ENCODE data around the gene LMX1B.

The LMX1B gene

DNA sequence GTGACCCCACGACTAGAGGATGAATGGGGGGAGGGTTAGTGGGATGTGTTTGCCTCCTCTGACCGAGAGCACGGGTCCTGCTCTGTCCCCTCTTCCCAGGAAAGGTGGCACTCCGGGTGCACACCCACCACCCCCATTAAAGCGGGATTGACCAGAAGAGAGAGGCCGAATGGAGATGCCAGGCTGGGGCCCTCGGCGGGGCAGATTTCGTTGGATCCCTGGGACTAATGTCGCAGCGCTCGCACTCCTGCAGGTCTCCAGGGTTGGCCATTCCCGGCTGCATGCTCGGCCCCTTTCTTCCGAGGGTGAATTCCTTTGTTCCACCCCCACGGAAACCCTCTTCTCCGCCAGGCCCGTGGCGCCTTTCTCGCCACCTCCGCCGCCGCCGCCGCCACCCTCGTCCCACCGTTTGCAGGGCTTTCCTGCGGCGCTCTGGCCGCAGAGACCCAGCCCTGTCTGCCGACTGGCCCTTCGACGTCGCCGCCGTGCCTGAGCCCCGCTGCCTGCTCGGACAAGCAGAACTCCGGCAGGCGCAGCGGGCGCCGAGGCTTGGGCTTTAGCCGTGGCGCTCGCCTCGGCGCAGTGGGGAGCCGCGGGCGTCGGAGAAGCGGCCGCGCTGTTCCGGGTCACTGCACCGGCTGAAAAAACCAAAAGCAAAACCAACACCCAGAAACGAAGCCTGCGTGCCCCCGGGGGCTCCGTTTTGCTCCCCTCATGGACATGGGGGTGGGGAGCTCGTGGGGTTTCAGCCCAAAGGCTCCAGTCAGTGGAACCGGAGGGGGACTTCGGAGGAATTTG, 11.8 kb downstream of the LMX1B start:
- Histone ChIP-seq H3K4me1 (ENCODE audit: control insufficient read depth, insufficient read depth, low read length, unreplicated experiment) (no peaks in the 10 kb centered on the region), H3K27me3 (ENCODE audit: insufficient read depth, low read length) (peaks cover 100% of the 10 kb centered on the region), H3K79me2 (ENCODE audit: control insufficient read depth, insufficient read depth, low read length, unreplicated experiment) (no peaks in the 10 kb centered on the region), H2AFZ (ENCODE audit: low read length, unreplicated experiment) (no peak overlapping the region), H3K36me3 (ENCODE audit: insufficient read depth, low read length) (no peaks in the 10 kb centered on the region), H3K27ac (ENCODE audit: low read depth, low read length) (no peak overlapping the region), H3K4me3 (ENCODE audit: low read depth, low read length) (peak overlapping the region; percentile 57)

DNA sequence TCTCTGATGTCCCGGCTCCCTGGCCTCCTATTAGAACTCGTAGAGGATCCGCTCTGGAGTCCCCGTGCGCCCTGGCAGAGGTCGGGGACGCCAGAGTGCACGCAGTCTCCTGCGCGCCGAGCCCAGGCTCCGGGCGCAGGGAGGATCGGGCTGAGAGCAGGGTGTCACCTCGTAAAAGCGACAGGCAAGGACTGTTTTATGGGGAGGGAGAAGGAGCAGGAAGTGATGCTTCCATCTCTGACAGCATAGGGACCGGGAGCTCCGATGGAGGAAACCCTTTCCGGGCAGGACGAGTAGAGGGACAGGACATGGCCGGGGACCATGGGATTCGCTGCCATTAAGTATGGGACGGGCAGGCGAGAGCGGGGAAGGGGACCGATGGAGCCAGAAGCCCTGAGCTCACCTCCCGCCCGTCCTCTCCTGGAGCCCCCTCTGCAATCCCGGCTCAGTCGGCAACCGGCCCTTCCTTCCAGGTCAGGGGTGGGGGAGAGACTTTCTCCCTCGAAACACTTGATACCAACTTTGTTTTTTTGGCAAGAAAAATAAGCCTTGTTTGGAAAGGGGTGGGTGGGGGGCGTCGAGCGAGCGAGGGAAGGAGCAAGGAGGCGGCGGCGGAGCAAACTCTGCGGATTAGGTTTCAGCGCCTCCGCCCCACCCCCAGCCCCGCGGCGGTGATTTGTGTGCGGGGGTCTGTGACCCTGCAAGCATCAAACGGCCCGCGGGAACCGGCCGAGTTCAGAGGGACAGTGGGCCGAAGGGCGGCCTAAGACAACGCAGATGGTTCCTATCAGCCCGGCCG, 12.6 kb downstream of the LMX1B start:
- no peaks in the 10 kb centered on the region for H3K79me2 ChIP-seq (ENCODE audit: control insufficient read depth, insufficient read depth, low read length, unreplicated experiment)
- H3K4me1 ChIP-seq (ENCODE audit: control insufficient read depth, insufficient read depth, low read length, unreplicated experiment): no peaks in the 10 kb centered on the region
- no peak overlapping the region for H3K27ac ChIP-seq (ENCODE audit: low read depth, low read length)
- peaks cover 99% of the 10 kb centered on the region for H3K27me3 ChIP-seq (ENCODE audit: insufficient read depth, low read length)
- peak overlapping the region; percentile 57 for H3K4me3 ChIP-seq (ENCODE audit: low read depth, low read length)
- H2AFZ ChIP-seq (ENCODE audit: low read length, unreplicated experiment): no peak overlapping the region
- no peaks in the 10 kb centered on the region for H3K36me3 ChIP-seq (ENCODE audit: insufficient read depth, low read length)

DNA sequence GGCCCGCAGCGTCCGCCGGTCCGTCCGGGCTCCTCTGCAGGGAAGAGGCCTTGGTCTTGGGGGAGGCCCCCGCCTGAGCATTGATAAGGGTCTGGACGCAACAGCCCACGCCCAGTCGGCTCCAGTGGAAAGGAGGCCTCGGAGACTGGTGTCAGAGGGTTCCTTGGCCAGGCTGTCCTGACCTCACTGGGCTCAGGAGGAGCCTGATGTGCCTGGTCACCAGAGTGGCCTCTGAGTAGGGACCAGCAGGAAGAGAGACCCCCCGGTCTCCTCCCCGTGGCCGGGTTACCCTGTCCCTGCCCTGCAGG, 13.2 kb downstream of the LMX1B start:
- no peak overlapping the region for H2AFZ ChIP-seq (ENCODE audit: low read length, unreplicated experiment)
- H3K27ac ChIP-seq (ENCODE audit: low read depth, low read length): no peak overlapping the region
- H3K4me1 ChIP-seq (ENCODE audit: control insufficient read depth, insufficient read depth, low read length, unreplicated experiment): no peaks in the 10 kb centered on the region
- no peaks in the 10 kb centered on the region for H3K36me3 ChIP-seq (ENCODE audit: insufficient read depth, low read length)
- H3K27me3 ChIP-seq (ENCODE audit: insufficient read depth, low read length): peaks cover 94% of the 10 kb centered on the region
- H3K4me3 ChIP-seq (ENCODE audit: low read depth, low read length): no peak overlapping the region
- no peaks in the 10 kb centered on the region for H3K79me2 ChIP-seq (ENCODE audit: control insufficient read depth, insufficient read depth, low read length, unreplicated experiment)

DNA sequence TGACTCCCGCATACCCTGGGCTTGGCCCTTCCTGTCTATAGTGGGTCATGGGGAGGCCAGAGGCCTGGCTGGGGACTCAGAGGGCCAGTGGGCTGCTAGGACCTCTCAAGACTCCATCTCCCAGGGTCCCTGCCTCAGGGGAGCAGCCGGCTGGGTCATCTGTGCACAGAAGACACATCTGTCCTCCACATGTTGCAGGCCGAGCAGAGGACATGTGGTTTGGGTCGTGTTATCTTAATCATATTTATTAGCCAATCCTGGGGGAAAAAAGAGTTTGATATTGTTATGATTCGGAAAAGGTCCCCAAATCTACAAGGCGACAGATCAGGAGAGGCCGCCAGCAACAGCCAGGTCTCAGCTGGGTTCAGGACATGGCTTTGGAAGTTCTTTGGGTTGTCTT, 14.4 kb downstream of the LMX1B start:
- H3K27me3 ChIP-seq (ENCODE audit: insufficient read depth, low read length): peaks cover 81% of the 10 kb centered on the region
- H2AFZ ChIP-seq (ENCODE audit: low read length, unreplicated experiment): no peak overlapping the region
- no peak overlapping the region for H3K27ac ChIP-seq (ENCODE audit: low read depth, low read length)
- no peaks in the 10 kb centered on the region for H3K4me1 ChIP-seq (ENCODE audit: control insufficient read depth, insufficient read depth, low read length, unreplicated experiment)
- H3K79me2 ChIP-seq (ENCODE audit: control insufficient read depth, insufficient read depth, low read length, unreplicated experiment): no peaks in the 10 kb centered on the region
- H3K36me3 ChIP-seq (ENCODE audit: insufficient read depth, low read length): no peaks in the 10 kb centered on the region
- no peak overlapping the region for H3K4me3 ChIP-seq (ENCODE audit: low read depth, low read length)

DNA sequence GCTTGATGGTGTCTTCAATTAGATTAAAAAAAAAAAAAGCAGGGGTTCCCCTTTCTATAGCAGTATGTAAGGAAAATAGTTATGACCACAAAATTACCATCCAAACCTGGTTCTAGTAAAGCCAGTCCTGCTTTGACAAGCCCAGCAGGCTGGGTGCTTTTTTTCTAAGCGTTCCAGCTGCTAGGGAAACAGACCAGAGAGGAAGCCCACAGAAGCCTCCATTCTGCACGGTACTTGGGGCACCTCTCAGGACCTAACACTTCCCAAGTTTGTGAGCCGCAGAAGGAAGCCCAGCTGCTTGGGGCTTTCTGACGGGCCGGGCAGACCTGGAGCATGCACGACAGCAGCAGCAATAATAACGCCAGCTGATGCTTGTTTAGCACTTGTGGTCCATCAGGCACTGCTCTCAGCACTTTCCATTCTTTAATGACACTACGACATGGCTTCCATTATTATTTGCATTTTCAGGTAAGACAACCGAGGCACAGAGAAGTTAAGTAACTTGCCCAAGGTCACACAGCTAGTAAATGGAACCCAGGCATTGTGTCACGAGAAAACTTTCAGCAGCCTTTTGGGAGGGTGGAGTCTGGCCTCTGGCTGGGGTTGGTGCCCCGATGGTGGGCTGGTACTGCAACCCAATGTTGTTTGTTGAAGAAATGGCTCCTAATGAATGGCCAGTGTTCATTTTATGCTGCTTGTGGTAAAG, 15.4 kb downstream of the LMX1B start:
- Histone ChIP-seq H3K36me3 (ENCODE audit: insufficient read depth, low read length) (no peaks in the 10 kb centered on the region), H3K79me2 (ENCODE audit: control insufficient read depth, insufficient read depth, low read length, unreplicated experiment) (no peaks in the 10 kb centered on the region), H3K27ac (ENCODE audit: low read depth, low read length) (no peak overlapping the region), H3K4me3 (ENCODE audit: low read depth, low read length) (no peak overlapping the region), H2AFZ (ENCODE audit: low read length, unreplicated experiment) (no peak overlapping the region), H3K4me1 (ENCODE audit: control insufficient read depth, insufficient read depth, low read length, unreplicated experiment) (no peaks in the 10 kb centered on the region), H3K27me3 (ENCODE audit: insufficient read depth, low read length) (peaks cover 74% of the 10 kb centered on the region)

DNA sequence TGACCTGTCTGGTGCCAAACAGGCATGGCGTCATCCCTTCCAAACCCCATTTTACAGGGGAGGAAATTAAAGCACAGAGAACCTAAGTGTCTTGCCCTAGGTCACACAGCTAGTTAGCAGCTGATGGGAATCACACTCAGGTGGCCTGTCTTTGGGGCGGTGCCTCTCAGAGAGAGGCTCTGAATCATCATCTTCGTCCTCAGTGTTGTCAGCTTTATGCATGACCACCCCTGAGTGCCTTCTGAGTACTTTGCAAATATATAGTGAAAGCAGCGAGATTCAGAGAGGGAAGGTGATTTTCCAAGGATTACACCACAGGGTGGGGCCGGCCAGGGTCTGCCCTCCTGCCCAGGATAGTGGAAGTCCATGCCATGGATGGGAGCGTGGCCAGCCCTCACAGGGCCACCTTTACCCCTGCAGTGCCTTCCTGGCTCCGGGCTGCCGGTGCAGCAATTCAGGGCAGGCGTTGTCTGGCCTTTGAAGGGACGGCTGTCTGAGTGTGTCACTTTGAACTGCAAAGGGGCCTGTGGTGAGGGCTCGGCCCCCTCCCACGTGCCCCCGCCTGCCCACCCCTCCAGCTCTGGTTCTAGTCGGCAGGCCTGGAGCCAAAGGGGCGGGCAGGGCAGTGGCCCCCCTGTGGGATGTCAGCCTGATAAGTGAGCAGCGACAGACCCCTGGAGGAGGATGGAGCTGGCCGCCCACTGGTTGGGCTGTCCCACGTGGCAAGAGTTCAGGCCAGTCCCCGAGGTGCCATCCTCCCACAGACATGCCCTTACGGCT, 16.9 kb downstream of the LMX1B start:
- Histone ChIP-seq H3K4me3 (ENCODE audit: low read depth, low read length) (no peak overlapping the region), H2AFZ (ENCODE audit: low read length, unreplicated experiment) (no peak overlapping the region)

DNA sequence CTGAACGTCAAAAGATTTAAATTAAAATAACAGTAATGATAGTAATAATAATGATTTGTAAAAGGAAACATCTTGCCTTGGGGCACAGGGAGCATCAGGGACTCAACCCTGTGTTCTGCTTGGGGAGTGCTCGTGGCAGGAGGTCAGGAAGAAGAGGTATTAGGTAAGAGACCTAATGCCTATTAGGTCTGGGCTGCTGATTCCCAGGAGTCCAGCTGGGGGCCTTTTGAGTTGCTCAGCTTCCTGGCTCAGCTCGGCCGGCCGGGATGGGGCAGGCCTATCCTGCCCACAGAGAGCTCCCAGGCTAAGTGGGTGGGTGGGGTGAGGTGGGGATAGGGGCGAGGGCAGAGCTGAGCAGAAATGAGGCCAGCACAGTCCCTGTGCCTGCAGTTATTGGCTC, 17.5 kb downstream of the LMX1B start:
- peaks cover 55% of the 10 kb centered on the region for H3K27me3 ChIP-seq (ENCODE audit: insufficient read depth, low read length)
- no peak overlapping the region for H3K27ac ChIP-seq (ENCODE audit: low read depth, low read length)
- H3K4me1 ChIP-seq (ENCODE audit: control insufficient read depth, insufficient read depth, low read length, unreplicated experiment): no peaks in the 10 kb centered on the region
- H2AFZ ChIP-seq (ENCODE audit: low read length, unreplicated experiment): no peak overlapping the region
- no peaks in the 10 kb centered on the region for H3K79me2 ChIP-seq (ENCODE audit: control insufficient read depth, insufficient read depth, low read length, unreplicated experiment)
- no peaks in the 10 kb centered on the region for H3K36me3 ChIP-seq (ENCODE audit: insufficient read depth, low read length)
- H3K4me3 ChIP-seq (ENCODE audit: low read depth, low read length): no peak overlapping the region

More for the DNA sequence above, 16.9 kb downstream of the LMX1B start:
- H3K27ac ChIP-seq (ENCODE audit: low read depth, low read length): no peak overlapping the region
- H3K36me3 ChIP-seq (ENCODE audit: insufficient read depth, low read length): no peaks in the 10 kb centered on the region
- H3K79me2 ChIP-seq (ENCODE audit: control insufficient read depth, insufficient read depth, low read length, unreplicated experiment): no peaks in the 10 kb centered on the region
- H3K27me3 ChIP-seq (ENCODE audit: insufficient read depth, low read length): peaks cover 61% of the 10 kb centered on the region
- H3K4me1 ChIP-seq (ENCODE audit: control insufficient read depth, insufficient read depth, low read length, unreplicated experiment): no peaks in the 10 kb centered on the region

DNA sequence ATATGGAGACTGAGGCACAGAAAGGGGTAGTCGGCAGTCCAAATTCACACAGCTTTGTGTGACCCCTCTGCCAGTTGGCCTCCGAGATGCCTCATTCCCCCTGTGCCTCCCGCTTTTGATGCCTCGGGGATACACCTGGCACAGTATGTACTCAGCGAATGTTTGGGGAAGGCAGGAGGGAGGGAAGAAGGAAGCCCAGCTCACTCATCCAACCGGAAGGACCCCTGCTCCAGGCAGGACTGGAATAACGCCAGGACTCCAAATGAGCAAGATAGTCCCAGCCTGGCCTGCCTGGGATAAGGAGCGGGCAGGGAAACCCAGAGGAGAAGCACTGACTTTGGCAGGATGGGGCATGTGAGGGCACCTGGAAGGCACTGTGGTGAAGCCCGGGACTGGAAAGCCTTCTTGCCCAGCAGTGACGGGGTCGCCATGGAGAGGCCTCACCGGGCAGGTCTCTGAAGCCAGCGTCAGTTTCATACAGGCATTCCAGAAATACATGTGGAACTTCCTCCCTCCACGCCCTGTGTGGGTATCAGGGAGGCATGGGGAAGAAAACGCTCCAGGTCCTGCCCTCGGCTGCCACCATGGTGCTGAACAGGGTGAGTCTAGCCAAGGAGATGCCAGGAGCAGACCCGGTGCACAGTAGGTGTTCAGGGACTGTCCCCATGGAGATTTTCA, 20.3 kb downstream of the LMX1B start:
- H3K4me1 ChIP-seq (ENCODE audit: control insufficient read depth, insufficient read depth, low read length, unreplicated experiment): no peaks in the 10 kb centered on the region

DNA sequence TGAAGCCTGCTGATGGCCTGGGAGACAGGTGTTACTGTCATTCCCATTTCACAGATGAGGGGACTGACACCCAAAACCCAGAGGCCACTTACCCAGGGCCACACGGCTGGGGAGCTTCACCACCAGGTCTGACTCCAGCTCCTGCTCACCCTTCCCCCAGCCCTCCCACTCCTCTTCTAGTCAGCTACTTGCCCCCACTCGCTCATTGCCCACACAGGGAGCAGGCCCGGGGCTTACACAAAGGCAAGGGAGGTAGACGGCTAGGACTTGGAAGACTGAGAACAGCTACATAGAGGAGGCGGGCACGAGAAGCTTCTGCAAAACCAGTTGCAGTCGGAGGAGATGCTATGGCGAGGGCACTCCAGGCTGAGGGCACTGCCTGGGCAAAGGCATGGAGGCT, 21.3 kb downstream of the LMX1B start:
- Histone ChIP-seq H3K27me3 (ENCODE audit: insufficient read depth, low read length) (peaks cover 48% of the 10 kb centered on the region), H3K36me3 (ENCODE audit: insufficient read depth, low read length) (no peaks in the 10 kb centered on the region), H3K27ac (ENCODE audit: low read depth, low read length) (no peak overlapping the region), H3K4me3 (ENCODE audit: low read depth, low read length) (no peak overlapping the region), H3K4me1 (ENCODE audit: control insufficient read depth, insufficient read depth, low read length, unreplicated experiment) (no peaks in the 10 kb centered on the region), H3K79me2 (ENCODE audit: control insufficient read depth, insufficient read depth, low read length, unreplicated experiment) (no peaks in the 10 kb centered on the region), H2AFZ (ENCODE audit: low read length, unreplicated experiment) (no peak overlapping the region)

More for the DNA sequence above, 20.3 kb downstream of the LMX1B start:
- Histone ChIP-seq H3K79me2 (ENCODE audit: control insufficient read depth, insufficient read depth, low read length, unreplicated experiment) (no peaks in the 10 kb centered on the region), H3K27me3 (ENCODE audit: insufficient read depth, low read length) (peaks cover 48% of the 10 kb centered on the region), H3K4me3 (ENCODE audit: low read depth, low read length) (no peak overlapping the region), H2AFZ (ENCODE audit: low read length, unreplicated experiment) (no peak overlapping the region), H3K36me3 (ENCODE audit: insufficient read depth, low read length) (no peaks in the 10 kb centered on the region), H3K27ac (ENCODE audit: low read depth, low read length) (no peak overlapping the region)
